ENCODE measurements around the gene INTS11.

Gene INTS11

DNA sequence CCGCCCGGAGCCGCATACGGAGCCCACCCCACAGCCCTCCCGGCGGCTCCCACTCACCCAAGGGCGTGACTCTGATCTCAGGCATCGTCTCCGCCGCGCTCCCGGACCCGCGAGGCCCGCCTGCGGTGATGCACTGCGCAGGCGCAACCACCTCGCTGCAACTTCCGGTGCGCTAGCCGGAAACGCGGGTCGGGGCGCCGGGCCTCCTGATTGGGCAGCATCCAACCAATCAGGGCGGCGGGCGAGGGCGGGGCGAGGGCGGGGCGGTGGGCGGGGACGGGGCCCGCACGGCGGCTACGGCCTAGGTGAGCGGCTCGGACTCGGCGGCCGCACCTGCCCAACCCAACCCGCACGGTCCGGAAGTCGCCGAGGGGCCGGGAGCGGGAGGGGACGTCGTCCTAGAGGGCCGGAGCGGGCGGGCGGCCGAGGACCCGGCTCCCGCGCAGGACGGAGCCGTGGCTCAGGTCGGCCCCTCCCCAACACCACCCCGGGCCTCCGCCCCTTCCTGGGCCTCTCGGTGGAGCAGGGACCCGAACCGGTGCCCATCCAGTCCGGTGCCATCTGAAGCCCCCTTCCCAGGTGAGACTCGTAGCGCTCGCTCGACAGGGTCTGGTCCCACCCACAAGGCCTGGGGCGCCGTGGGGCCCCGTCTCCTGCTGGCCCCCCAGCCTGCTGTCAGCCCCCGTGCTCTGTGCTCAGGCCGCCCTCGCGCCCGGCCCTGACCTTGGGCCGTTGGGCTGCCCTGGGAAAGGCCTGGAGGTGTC lies at the start of gene INTS11, which contains the start of gene CPTP:
TSS of gene INTS11 (minus strand) at position 137 of the 764 bp plus-strand sequence. CDS start at position 85, 52 bp downstream.
TSS of gene CPTP (plus strand) at position 279 of the 764 bp plus-strand sequence. CDS start 2,109 bp downstream, outside the sequence.
- DNase-seq (ENCODE audit: low read depth): peak; percentile 91
- TF ChIP-seq CTCF (IDR thresholded peaks at IDR 0.05; ENCODE audit: low read length, missing control alignments): no peak
- H3K4me3 ChIP-seq (replicated peaks; ENCODE audit: low read depth, low read length): peak within 1 kb of the TSS; percentile 79

GRCh38 chr1:1373815-1374588 lies 49.5 kb upstream of the INTS11 start:
- TF ChIP-seq CTCF (IDR thresholded peaks at IDR 0.05; ENCODE audit: low read length, missing control alignments): no peak
- DNase-seq (ENCODE audit: low read depth): no peak
- peak overlapping the region; percentile 87 for H3K4me3 ChIP-seq (replicated peaks; ENCODE audit: low read depth, low read length)

- no peak for TF ChIP-seq CTCF (IDR thresholded peaks at IDR 0.05; ENCODE audit: low read length, missing control alignments)
- DNase-seq (ENCODE audit: low read depth): no peak
- H3K4me3 ChIP-seq (replicated peaks; ENCODE audit: low read depth, low read length): no peak overlapping the region
These were observed 48.8 kb upstream of the INTS11 start for GRCh38 chr1:1373051-1373814.

DNA sequence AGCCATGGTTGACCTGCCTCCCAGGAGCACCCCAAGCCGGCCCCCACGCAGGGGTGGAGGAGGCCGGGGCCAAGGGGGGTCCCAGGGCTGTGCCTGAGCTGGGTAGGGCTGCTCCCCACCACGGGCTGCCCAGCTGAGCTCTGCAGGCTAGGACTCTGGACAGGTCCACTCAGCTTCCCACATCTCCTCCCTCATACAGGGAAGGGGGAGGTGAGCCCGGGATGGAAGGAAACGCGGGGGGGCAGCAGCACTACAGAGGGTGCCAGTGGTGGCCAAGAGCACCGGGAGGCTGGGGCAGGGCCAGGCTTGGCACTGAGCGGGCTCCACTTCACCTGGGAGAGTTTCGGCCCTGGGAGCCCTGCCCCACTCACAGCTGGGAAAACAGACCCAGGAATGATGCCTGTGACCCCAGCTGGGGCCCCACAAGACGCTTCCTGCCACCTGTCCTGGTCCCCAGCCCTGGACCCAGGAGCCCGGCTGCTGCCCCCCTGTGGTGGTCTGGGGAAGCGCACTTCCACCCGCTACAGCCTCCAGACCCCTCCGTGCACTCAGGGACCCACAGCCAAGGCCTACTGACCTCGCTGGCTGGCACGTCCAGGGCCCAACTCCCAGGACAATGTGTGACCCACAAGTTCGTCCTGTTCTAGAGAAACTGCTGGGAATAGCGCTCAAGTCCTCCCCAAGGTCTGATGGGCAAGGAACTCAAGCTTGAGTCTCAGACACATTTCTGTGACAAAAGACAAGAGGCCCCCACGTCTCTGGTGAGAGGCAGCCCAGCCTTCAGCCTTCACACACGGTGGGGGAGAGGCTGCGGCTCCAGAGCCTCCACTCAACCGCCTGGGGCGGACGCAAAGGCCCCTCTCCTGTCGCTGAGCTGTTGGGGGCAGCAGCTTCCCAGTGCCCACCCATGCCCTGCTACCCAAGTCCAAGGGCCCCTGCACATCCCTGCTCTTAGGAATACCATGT lies 47.6 kb upstream of the INTS11 start:
- DNase-seq (ENCODE audit: low read depth): no peak
- no peak overlapping the region for H3K4me3 ChIP-seq (replicated peaks; ENCODE audit: low read depth, low read length)
- peak; percentile 84 for TF ChIP-seq CTCF (IDR thresholded peaks at IDR 0.05; ENCODE audit: low read length, missing control alignments)

- H3K4me3 ChIP-seq (replicated peaks; ENCODE audit: low read depth, low read length): no peak overlapping the region
- no peak for TF ChIP-seq CTCF (IDR thresholded peaks at IDR 0.05; ENCODE audit: low read length, missing control alignments)
- DNase-seq (ENCODE audit: low read depth): no peak
These were observed 46.9 kb upstream of the INTS11 start for GRCh38 chr1:1371364-1371745.
